ENCODE measurements around the gene MBD5.

DNA sequence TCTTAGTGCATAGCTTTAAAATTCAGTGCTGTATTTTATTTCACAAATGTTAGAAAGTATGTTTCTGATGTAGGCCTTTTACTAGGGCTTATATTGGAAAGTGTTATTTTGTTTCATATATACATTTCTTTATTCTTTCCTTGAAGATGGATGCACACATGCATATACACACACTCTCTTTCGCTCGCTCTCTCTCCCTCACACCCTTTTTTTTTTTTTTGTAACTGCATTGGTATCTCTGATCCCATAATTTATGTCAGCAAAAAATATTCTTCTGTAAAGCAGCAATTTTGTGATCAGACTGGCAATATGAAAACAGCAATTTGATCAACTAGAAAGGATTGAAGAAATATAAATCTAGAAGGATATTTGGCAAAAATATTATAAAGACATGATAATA is 2.0 kb downstream of the MBD5 start:
- TF ChIP-seq CTCF (IDR thresholded peaks at IDR 0.05) (no peak), POLR2A (IDR thresholded peaks at IDR 0.05) (no peak)
